Ishikawa (cell line): Measurements from ENCODE around the gene NRROS.

ENCODE experiments used
- CEBPB ChIP-seq: IDR thresholded peaks from 2 replicates; pipeline ENCODE4 v1.6.1; 2012
- CREB1 ChIP-seq: IDR thresholded peaks from 2 replicates; pipeline ENCODE4 v1.6.1; 2012; ENCODE audit warnings: low read depth
- EGR1 ChIP-seq: IDR thresholded peaks from 2 replicates; pipeline ENCODE4 v1.6.1; 2012
- EP300 ChIP-seq: IDR thresholded peaks from 2 replicates; pipeline ENCODE4 v1.6.1; 2012; ENCODE audit warnings: borderline replicate concordance
- MAX ChIP-seq: IDR thresholded peaks from 2 replicates; pipeline ENCODE4 v1.6.1; 2012
- NFIC ChIP-seq: IDR thresholded peaks from 2 replicates; pipeline ENCODE4 v1.6.1; 2012
- REST ChIP-seq: IDR thresholded peaks from 2 replicates; pipeline ENCODE4 v1.6.1; 2012; ENCODE audit warnings: low read depth, mild to moderate bottlenecking
- TCF12 ChIP-seq: IDR thresholded peaks from 2 replicates; pipeline ENCODE4 v1.6.1; 2012; ENCODE audit warnings: low read depth
- TEAD4 ChIP-seq: IDR thresholded peaks from 2 replicates; pipeline ENCODE4 v1.6.1; 2012
- USF1 ChIP-seq: IDR thresholded peaks from 2 replicates; pipeline ENCODE4 v1.6.1; 2012
- ZBTB7A ChIP-seq: IDR thresholded peaks from 2 replicates; pipeline ENCODE4 v1.6.1; 2012; ENCODE audit warnings: low read depth

- TF ChIP-seq TCF12 (no peak), EGR1 (no peak), USF1 (no peak), CEBPB (no peak), ZBTB7A (no peak), EP300 (no peak), CREB1 (no peak), REST (no peak), NFIC (no peak), MAX (no peak), TEAD4 (no peak)
Observed at GRCh38 chr3:196650740-196651311, 11.3 kb downstream of the NRROS start.
